RWPE1 (cell line): ENCODE measurements around the gene ATP6V1B1.

Experiments
- CTCF ChIA-PET: fragments of 350-600 bp; sonication (Branson Sonifier 250); formaldehyde crosslinking; extraction: SDS; loops from one replicate; lab custom pipeline; 2021; lab: Yijun Ruan, JAX
- POLR2A ChIA-PET: fragments of 400-600 bp; formaldehyde crosslinking; extraction: SDS; loops from one replicate; lab custom pipeline; 2020; ENCODE audit warnings: antibody characterized with exemption; ENCODE audit not compliant: low non-redundant PET; lab: Yijun Ruan, JAX
- DNase-seq: peaks from one replicate; pipeline ENCODE4 v3.0.0; 2012; ENCODE audit warnings: low spot score
- H3K27ac ChIP-seq: fragments of 450-650 bp; 2 replicates; pipeline ENCODE4 v1.5.1; 2017
- CTCF ChIP-seq: fragments of 450-650 bp; conservative IDR thresholded peaks from 2 replicates; pipeline ENCODE4 v1.5.1; 2017; ENCODE audit warnings: low read depth, mild to moderate bottlenecking

Gene ATP6V1B1

GRCh38 chr2:70937866-70938585 is 2.3 kb downstream of the ATP6V1B1 start:
- no peak for DNase-seq
- CTCF ChIA-PET = interaction anchor here (1.1 kb wide), 2 partner anchors 10 kb away, joined by 3 to 5 read pairs; no protein-coding TSS in a partner anchor
- no peak for TF ChIP-seq CTCF
- POLR2A ChIA-PET = no interaction called here
- H3K27ac ChIP-seq = no peak overlapping the region

DNA sequence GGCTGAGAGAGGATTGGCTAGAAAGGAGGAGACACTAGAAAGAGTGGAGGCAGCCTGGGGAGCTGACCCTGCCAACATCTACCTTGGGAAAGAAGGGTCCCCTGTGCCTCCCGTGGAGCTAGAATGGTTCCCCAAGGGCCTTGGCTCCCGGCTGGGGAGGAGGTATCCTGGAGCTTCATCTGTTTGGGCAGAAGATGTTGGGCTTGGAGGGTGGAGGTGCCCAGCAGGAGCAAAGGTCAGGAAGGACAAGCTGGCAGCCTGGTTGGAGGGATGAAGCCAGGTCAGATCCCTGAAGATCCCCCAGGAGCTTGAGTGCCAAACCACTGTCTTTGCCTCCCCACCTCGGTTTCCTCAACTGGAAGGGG is 2.9 kb downstream of the ATP6V1B1 start:
- no peak for TF ChIP-seq CTCF
- POLR2A ChIA-PET = no interaction called here
- no peak overlapping the region for H3K27ac ChIP-seq
- CTCF ChIA-PET = interaction anchor here (1.1 kb wide), 1 partner anchor 10 kb away, joined by 5 read pairs; no protein-coding TSS in a partner anchor
- DNase-seq = no peak

DNA sequence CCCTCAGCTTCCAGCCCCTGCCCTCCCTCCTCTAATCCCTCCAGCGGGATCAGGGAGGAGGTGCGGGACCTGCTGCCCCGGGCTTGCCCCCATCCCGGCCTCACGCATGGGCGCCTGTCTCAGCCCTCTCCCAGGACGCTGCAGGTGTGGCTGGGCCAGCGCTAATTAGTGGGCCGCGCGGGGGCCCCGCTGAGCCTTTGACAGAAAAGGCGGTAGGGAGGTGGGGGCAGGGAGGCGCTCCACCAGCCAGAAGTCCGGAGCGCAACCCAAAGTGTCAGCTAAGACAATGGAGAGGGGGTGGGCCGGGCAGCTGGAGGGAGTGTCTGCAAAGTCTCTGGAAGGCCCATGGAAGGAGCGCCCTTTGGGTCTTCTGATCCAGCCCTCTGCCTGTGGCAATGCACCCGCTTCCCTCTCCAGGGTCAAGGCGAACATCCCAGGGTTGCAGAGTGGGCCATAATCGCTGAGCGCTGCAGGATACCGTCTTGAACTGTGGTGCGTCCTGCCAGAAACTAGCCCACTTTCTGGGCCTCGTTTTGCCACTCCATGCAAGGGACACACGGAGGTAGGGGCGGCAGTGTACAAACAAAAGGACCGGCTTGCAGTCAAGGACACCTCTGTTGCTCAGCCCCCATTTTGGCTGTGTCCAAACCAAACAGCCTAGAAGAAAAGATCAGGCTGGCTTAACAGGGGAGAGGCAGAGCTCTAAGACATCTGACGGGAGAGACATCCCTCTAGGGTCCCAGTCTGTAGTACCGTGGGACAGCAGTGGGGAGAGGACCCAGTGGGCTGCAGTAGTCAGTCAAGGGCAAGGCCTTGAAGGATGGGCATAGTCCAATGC is 3.5 kb downstream of the ATP6V1B1 start:
- POLR2A ChIA-PET = no interaction called here
- CTCF ChIA-PET = interaction anchor here (0.5 to 1.1 kb wide), 2 partner anchors 9 to 26 kb away, joined by 3 to 5 read pairs; no protein-coding TSS in a partner anchor
- H3K27ac ChIP-seq = no peak overlapping the region
- DNase-seq = no peak
- no peak for TF ChIP-seq CTCF

DNA sequence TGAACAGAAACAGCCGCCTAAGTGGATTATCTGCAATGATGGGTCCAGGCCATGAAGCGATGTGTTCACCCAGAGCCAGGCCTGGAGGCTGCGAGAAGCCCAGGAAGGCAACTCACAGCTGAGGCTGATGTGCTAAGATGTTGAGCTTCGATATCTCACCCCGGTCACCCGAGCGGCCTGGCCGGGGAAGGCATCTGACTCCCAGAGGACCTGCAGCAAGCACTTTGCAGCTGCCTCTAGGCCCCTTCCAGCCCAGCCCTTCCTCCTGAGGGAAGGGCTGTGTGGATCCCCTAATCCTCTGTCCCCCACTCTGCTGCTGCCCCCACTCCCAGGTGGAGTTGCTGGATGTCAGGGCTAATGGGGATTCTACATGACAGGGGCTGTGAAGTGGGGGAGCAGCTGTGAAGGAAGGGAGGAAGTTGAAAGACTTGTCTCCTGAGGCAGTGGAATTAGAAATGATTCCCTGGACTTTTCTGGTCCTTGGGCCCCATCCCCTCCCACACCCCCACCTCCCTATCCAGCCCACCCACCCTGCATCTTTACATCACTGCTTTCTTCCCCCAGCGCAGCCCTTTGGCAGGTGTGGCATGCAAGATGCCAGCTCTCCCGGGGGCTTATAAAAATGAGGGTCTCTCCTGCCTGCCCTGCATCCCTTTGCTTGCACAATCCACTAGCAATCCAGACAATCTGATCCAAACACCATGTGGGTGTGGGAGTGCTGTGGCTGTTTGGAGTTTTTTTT is 4.3 kb downstream of the ATP6V1B1 start:
- POLR2A ChIA-PET = no interaction called here
- TF ChIP-seq CTCF = no peak
- no peak overlapping the region for H3K27ac ChIP-seq
- CTCF ChIA-PET = interaction anchor here (0.5 to 1.4 kb wide), 2 partner anchors 26 to 68 kb away, joined by 3 to 5 read pairs; no protein-coding TSS in a partner anchor
- no peak for DNase-seq

DNA sequence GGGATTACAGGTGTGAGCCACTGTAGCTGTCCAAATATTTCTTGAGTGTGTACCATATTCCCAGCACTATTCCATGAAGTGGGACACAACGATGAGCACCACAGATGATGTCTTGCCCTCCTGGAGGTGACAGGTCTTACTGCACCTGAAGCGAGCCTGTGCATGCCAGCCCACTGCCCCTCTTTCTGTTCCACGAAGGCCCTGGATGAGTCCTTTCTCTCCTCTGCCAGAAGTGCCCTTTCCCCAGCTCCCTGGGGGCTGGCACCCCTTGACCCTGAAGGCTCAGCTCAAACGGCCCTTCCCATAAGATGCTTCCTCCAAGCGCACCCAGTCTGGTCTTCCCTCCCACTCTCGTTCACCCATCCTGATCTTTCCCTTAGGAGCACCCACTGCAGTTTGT is 5.5 kb downstream of the ATP6V1B1 start:
- ChIA-PET POLR2A (no interaction called here), CTCF (interaction anchor here (1.4 kb wide), 1 partner anchor 69 kb away, joined by 5 read pairs; no protein-coding TSS in a partner anchor)

More for the DNA sequence above, 5.5 kb downstream of the ATP6V1B1 start:
- no peak for TF ChIP-seq CTCF
- DNase-seq = no peak
- H3K27ac ChIP-seq = no peak overlapping the region
